H54 (cell line): ENCODE data around the gene HBA2.
"Not testable (repeated sequence)": the region's sequence is repeated elsewhere in the genome, so short reads cannot be mapped to it uniquely, and the experiment has no call there.

Experiments
- DNase-seq: peaks from one replicate; pipeline ENCODE4 v3.0.0; 2011; ENCODE audit warnings: low spot score, mixed read lengths; ENCODE audit not compliant: insufficient read length
- FAIRE-seq: peaks from 3 replicates; lab custom pipeline; 2011; peaks lifted over from hg19 to GRCh38; lab: Jason Lieb, UNC
- POLR2A ChIP-seq: IDR thresholded peaks from 2 replicates; pipeline ENCODE4 v1.6.1; 2011; ENCODE audit warnings: low read depth, mild to moderate bottlenecking, low read length

The HBA2 gene

GRCh38 chr16:191831-192230 lies 19.2 kb downstream of the HBA2 start:
- FAIRE-seq (no peak), DNase-seq (no peak)
- no peak for TF ChIP-seq POLR2A

- DNase-seq (no peak), FAIRE-seq (no peak)
- TF ChIP-seq POLR2A, result no peak
Measured at GRCh38 chr16:192686-193085, 20.0 kb downstream of the HBA2 start.

GRCh38 chr16:193441-193840 lies 20.8 kb downstream of the HBA2 start:
- no peak for FAIRE-seq

GRCh38 chr16:194516-194915 lies 21.8 kb downstream of the HBA2 start:
- TF ChIP-seq POLR2A, result no peak
- DNase-seq, result no peak
- no peak for FAIRE-seq

More at GRCh38 chr16:193441-193840, 20.8 kb downstream of the HBA2 start:
- DNase-seq, result no peak
- TF ChIP-seq POLR2A, result no peak

GRCh38 chr16:200388-200787 lies 27.7 kb downstream of the HBA2 start:
- TF ChIP-seq POLR2A, result no peak
- DNase-seq (no peak), FAIRE-seq (peak; percentile 38)

GRCh38 chr16:203246-203645 lies 30.6 kb downstream of the HBA2 start:
- DNase-seq, result no peak
- no peak for FAIRE-seq
- TF ChIP-seq POLR2A, result no peak

GRCh38 chr16:204046-204445 lies 31.4 kb downstream of the HBA2 start:
- FAIRE-seq, DNase-seq: not testable (repeated sequence)

- FAIRE-seq, result not testable (repeated sequence)
Measured at GRCh38 chr16:209359-209758, 36.7 kb downstream of the HBA2 start.

GRCh38 chr16:211631-212180 lies 39.0 kb downstream of the HBA2 start:
- not testable (repeated sequence) for FAIRE-seq, DNase-seq

More at GRCh38 chr16:209359-209758, 36.7 kb downstream of the HBA2 start:
- not testable (repeated sequence) for DNase-seq

GRCh38 chr16:212999-213398 lies 40.3 kb downstream of the HBA2 start:
- no peak for TF ChIP-seq POLR2A
- DNase-seq (no peak), FAIRE-seq (no peak)

GRCh38 chr16:220021-220420 lies 47.3 kb downstream of the HBA2 start:
- no peak for TF ChIP-seq POLR2A
- DNase-seq (no peak), FAIRE-seq (no peak)
